ENCODE results near the gene PCMTD2.

The PCMTD2 gene

DNA sequence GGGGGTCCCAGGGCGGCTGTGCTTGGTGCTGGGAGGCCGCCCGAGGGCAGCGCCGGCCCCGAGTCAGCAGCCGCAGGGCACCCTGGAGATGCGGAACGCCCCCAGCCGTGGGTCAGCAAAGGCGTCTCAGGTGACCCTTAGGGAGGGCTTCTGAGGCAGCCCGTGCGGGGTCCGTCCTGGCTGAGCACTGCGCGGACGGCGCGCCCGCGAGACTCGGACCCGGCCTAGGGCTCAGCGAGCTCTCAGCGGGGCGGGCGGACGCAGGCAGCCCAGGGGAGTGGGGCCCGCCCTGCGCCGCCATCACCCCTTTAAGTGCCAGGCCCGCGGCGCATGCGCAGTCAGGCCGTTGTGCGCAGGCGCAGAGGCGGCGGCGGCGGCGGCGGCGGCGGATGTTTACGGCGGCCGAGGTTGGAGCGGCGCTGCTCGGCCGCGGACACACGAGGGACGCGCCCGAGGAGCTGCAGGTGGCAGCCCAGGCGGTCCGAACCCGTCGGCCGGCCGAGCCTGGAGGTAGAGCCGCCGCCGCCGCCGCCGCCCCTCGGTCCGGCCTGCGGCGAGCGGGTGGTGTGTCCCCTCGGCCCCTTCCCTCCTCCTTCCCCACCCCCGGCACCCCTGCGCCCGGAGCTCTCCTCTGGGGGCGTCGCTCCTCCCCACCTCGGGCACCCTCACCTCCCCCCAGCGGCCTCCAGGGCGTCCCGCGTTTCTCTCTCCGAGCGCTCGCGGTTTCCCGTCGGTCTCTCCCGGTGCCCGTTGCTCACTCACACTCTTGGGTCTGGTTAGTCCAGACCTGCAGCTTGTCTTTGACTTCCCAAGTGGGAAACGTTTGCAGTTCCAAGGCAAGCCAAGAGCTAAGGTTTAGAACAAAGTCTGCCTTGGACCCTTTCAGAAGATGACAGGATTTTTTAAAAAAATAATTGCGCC lies at the start of gene PCMTD2:
Gene PCMTD2 (plus strand): TSS at position 388 of the 921 bp plus-strand sequence. CDS start 4,218 bp downstream, outside the sequence.
- peak; percentile 31 for DNase-seq

DNA sequence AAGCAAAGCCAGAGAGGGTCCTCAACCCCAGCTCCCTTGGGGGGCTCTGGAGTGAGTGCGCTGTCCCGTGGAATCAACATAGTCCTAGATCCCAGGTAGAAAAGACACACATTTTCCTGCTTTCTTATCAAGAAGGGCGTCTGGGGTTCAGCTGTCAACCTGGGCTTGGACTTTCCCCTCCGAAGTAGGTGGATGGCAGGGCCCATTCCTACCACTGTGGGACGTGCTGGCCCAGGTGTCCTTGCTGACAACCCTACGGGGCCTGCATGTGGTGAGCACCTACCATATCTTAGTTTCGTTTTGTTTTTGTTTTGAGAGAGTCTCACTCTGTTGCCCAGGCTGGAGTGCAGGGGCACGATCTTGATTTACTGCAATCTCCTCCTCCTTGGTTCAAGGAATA lies 48.9 kb upstream of the PCMTD2 start:
- no peak for DNase-seq

DNA sequence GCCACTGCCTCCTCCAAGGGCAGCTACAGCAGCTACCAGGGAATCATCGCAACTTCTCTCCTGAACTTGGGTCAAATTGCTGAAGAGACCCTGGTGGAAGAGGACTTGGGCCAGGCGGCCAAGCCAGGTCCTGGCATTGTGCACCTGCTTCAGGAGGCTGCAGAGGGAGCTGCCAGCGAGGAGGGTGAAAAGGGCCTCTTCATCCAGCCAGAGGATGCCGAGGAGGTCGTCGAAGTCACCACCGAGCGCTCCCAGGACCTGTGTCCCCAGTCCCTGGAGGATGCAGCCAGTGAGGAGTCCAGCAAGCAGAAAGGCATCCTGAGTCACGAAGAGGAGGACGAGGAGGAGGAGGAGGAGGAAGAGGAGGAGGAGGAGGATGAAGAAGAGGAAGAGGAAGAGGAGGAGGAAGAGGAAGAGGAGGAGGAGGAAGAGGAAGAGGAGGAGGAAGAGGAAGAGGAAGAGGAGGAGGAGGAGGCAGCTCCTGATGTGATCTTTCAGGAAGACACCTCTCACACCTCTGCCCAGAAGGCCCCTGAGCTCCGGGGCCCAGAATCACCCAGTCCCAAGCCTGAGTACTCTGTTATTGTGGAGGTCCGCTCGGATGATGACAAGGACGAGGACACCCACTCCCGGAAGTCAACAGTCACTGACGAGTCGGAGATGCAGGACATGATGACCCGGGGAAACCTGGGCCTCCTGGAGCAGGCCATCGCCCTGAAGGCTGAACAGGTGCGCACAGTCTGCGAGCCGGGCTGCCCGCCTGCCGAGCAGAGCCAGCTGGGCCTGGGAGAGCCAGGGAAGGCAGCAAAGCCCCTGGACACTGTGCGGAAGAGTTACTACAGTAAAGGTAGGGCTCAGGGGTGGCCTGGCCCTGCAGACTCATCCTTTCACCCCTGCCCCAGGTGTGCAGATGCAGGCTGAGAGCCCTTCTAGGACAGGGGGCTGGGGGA lies 47.6 kb upstream of the PCMTD2 start:
- no peak for DNase-seq

DNA sequence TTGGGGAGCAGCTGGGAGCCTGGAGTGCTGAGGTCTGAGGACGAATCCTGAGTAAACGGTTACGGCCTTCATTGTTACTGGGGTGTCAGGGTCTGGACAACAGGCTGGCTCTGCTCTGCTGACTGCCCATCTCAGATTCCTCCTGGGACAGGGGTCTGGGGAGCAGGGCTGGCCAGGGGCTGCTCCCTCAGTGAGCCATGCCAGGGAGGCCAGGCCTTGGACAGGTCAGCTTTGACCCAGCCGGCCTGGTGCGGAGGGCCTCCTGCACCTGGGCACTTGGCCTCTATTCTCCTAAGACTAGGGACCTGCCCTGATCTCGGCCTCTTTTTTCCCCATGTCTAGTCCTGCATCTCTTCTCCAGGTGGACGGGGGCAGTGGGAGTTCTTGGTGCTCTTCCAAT lies 46.4 kb upstream of the PCMTD2 start:
- DNase-seq, result no peak

DNA sequence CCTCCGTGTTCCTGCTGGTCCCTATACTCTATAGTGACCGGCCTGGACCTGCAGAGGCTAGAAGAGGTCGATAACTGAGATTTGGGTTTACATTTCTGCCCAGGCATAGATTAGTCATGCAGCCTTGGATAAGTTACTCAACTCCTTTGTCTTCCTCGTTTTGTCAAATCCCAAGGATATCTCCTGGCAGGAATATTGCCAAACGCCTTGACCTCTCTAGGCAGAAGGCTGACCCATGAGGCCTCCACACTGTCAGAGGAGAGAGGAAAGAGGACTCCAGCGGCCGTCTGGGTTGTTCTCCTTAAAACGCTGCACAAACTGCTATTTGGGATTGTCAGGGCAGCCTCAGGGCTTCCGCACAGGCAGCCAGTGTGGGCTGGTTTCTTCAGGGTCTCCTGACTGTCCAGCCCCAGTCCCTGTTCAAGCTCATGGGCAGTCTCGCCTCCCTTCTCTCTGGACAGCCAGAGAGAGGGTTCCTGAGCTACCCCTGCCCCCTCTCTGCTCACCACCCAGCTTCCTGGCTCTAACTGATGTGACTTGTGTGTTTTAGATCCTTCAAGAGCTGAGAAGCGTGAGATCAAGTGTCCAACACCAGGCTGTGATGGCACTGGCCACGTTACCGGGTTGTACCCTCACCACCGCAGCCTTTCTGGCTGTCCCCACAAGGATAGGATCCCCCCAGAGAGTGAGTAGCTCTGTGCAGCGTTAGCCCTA lies 44.7 kb upstream of the PCMTD2 start:
- DNase-seq, result no peak

DNA sequence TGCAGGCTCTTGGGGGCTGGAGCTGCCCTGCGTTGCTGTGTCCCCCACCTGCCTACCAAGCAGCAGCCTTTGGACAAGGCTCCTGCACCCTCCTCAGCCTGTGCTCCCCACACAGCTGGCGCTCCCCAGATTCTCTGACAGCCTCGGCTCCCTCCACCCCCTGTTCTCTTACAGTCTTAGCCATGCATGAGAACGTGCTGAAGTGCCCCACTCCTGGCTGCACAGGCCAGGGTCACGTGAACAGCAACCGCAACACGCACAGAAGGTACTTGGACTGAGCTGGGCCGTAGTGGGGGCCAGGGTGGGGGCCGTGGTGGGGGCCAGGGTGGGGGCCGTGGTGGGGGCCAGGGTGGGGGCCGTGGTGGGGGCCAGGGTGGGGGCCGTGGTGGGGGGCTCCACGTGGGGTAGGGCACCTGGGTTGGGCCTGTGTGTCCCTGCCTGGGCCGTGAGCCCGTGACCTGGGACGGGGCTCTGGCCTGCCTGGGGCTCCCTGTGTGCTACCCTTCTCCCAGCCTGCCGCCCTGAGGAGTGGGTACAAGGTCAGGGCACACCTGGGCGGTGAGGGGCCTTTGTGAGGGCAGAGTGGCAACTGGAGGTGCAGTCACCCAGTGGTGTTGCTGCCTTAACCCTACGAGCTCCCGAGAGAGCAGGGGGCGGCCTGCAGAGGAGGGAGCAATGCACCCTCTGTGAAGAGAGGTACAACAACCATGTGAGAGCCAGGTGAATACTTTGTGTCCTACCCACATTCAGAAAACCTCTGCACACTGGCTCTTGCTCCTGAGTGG lies 43.5 kb upstream of the PCMTD2 start:
- DNase-seq, result no peak

DNA sequence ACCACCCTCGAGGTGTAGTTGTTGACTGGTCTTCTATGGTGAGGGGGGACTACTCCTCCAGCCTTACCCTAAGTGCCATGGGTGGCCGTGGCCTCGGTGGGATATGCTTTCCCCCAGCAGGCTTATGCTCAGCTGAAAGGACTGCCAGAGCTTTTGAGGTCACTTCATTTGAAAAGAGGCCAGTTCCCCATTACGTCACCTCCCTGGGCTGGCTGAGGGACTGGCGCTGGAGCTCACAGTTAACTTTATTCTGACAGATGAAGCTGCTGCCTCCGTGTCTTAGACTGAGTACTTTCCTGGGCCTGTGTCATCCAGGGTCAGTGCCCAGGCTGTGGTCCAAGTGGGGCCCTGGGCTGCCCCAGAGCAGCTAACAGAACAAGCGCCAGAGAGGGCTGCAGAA lies 42.8 kb upstream of the PCMTD2 start:
- no peak for DNase-seq

DNA sequence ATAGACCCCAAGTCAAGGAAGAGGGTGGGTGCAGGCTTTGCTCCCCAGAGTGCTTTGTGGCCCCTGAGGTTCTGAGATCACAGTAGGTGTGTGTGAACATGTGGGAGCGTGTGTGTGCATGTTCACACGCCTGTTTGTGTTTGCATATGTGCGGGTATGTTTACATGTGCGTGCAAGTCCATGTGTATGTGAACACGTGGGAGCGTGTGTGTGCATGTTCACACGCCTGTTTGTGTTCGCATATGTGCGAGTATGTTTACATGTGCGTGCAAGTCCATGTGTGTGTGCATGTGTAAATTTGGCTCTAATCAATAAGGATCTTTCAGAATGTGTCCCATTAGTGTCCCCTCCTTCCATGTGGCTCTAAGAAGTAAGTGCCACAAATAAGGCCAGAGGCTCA lies 41.4 kb upstream of the PCMTD2 start:
- DNase-seq, result no peak

DNA sequence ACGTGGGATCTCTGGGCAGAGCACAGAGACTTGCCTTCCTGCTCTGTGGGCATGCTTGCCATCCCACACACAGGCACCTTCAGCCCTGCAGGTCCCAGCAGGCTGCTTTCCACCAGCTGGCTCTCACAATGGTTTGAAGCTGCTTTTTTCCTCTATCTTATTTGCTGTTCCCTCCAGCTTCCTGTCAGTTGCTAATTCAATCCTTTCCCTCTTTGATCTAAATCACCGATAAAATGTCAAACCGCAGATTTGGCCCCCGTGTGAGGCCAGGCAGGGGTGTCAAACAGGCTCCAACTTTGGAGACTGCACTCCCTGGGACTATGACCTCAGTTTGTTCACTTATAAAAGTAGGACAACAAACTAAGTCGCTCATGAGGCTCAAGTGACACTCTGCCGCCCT lies 40.6 kb upstream of the PCMTD2 start:
- no peak for DNase-seq

DNA sequence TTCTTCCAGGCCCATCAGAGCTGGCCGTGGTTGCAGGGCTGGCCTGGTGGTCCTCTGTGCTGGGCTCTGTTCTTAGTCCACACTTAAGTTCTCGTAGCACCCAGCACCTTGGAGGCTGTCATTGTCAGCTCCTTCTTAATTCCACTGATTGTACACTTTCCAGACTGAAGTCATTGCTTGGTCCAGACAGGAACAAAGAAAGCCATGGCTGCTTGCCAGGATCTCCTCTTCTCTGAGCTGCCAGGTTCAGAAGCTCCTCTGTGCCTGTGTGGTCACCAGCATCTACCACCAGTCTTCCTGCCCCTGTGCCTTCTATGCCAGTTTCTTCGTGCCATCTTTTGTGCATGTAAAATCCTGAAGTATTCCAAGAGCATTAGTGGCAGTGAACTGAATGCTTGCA lies 39.5 kb upstream of the PCMTD2 start:
- no peak for DNase-seq

DNA sequence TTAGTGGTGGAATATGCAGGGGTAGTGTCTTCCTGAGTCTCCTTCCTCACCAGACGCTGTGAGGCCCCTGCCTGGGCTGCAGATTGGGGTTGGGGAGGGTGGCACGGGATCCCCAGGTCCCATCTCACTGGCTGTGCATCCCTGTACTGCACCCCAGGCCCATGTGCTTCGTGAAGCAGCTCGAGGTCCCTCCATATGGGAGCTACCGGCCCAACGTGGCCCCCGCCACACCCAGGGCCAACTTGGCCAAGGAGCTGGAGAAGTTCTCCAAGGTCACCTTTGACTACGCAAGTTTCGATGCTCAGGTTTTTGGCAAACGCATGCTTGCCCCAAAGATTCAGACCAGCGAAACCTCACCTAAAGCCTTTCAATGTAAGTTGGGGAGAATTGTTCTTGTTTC lies 38.6 kb upstream of the PCMTD2 start:
- no peak for DNase-seq

DNA sequence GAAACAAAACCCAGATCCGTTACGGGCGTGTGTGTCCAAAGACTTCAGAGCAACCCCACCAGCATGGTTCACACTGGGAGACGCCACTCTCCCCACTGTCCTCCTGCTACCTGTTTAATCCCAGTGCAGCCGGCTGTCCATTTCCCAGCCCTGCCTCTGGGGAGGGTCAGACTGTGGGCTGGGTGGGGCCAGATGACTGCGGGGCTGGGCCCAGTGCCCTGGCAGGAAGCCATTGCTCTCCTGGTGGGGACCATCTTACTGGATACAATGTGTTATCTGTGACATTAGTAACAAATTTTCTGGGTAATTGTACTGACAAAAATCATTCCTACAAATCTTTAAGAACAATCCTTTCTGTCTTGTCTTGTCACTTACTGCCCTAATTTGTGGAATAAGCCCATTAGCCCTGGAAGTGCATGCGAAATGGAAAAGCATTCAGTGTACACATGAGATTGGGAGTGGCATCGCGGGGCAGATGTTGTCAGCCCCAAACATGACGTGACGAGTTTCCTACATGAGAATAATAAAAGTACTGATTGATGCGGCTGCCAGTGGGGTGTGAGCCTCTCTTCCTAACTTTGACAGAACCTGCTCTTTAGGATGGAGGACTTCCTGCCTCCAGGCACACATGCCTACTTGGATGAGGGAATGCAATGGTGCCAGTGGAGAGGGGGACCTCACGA lies 37.9 kb upstream of the PCMTD2 start:
- DNase-seq, result no peak

DNA sequence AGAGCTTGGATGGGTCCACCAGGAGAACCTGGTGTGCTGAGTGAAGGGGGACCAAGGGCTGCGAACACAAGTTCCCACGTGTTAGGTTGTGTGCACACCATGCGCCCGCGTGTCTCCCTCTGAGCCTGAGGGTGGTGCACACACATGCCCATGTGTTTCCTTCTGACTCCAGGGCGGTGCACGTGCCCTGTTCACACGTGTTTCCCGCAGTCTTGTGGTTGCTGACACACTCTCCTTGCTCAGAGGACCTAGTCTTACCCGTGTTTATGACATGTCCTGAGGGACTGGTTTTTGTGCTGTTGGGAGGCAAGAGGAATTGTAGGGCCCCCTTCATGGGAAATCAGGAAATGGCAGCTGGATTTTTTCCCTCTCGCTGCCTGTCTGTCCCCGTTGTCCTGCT lies 36.3 kb upstream of the PCMTD2 start:
- no peak for DNase-seq

DNA sequence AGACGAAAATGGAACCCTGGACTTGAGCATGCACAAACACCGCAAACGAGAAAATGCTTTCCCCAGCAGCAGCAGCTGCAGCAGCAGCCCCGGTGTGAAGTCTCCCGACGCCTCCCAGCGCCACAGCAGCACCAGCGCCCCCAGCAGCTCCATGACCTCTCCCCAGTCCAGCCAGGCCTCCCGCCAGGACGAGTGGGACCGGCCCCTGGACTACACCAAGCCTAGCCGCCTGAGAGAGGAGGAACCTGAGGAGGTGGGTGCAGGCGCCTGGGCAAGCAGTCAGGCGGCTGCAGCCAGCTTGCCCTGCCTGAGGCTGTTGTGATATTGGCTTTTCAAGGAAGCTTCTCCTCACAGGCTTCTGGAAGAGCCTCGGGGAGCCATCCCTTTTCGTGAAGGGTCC lies 35.8 kb upstream of the PCMTD2 start:
- no peak for DNase-seq

DNA sequence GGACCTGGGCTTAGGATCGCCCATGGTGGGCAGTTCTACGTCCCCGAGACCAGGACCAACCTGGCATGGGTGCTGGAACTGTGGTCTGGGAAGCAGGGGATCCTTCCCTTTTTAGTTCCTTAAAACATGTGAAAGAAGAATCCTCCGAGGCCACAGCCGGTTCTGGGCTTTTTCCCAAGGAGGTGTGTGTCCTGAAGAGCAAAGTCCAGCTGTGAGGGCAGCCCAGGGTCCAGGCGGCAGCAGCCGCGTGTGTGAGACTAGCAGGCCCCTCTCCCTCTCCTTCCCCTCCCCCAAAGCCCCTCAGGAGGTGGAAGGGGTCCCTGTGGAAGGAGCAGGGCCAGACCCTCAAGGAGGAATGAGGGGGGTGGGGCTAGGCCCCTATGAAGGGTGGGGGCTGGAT lies 35.1 kb upstream of the PCMTD2 start:
- DNase-seq, result no peak

DNA sequence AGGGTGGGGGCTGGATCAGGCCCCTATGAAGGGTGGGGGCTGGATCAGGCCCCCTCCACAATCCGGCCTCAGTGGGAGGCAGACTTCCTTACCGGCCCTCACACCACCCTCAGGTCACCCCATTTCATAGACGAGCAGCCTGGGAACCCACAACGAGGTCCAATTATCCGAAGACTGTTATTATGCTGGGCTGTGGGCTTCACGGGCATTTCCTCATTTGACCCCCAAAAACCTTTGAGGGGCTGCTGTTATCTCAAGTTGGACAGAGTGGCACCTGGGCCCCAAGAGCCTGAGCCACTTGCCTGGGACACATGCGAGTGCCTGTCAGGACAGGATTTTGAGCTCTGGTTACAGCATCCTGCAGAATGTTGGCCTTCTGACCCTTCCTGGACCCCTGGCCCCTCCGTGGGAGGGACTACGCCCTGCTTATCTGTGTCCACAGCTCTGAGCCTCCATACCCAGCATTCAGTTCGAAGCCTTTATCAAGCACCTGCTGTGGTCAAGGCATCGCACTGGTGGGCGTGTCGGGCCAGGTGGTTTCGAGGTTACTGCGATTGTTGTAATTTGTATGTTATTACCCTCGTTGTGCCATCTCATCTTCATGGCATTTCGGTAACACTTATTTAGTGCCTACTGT lies 34.5 kb upstream of the PCMTD2 start:
- DNase-seq, result no peak

DNA sequence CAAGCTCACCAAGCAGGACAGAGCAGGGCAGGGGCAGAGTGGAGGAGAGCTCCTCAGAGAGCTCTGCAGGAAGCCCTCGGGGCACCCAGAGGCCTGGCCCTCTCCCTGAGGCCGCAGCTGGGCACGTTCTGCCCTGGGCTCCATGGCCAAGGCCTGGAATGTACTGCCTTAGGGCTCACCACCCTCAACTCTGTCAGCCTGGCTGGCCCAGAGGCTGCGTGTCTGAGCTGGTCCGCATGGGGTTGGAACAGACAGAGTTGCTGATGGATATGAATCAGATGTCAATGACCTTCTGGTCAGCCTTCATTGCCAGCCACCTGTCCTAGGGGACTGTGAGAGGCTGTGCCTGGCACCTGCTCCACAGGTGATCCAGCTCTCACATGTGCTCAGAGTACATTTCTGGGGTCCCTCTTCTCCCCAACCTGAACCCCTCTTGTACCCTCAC lies 33.2 kb upstream of the PCMTD2 start:
- DNase-seq, result no peak

DNA sequence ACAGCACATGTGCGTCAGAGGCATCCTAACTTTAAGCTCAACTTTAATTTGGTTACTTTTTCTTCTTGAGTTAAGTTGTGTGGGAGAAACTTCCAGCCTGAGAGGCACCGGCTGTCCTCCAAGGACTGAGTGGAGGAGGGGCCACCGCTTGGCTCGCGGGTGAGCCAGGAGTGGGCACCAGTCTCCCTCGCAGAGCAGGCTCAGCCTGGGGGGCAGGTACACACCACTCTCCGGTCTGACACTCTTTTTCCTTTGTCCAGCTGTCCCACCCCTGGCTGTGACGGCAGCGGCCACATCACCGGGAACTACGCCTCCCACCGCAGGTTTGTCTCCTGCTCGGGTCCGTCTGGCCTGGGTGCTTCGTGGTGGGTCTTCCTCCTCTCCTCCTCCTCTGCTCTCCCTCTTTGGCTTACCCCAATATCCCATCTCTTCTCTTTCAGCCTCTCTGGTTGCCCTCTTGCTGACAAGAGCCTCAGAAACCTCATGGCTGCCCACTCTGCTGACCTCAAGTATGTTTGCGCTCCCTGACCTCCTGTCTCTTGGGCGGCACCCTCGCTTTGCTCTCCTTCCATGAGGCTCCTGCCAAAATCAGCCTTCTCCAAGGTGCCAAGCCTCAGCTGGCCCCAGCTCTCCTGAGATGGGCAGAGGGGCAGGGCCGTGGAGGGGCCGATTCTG lies 32.6 kb upstream of the PCMTD2 start:
- no peak for DNase-seq

DNA sequence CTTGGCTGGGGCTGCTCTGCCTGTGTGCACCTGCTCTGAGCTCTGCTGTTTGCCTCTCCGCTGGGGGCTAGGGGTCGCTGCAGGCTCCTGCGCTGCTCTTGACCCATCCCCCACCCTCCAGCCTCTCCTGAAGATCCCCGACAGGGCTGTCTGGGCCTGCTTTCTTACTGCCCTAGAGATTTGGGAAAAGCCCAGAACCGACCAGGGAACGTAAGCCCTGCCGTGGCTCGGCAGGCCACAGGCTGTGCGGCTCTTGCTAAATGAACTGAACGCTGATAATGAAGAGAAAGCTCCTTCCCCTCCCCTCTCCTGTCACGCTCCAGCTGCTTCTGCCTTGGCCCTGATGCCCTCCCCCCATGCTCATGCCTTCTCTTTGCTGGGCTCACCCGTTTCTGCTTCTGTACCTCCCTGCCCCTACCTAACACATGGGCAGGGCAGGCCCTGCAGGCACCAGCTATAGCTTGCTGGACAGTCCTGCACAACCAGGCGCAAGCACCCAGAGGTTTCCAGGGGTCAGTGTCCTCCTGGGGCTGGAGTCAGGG lies 32.0 kb upstream of the PCMTD2 start:
- DNase-seq, result no peak

All from NCI-H1694 (cell line).